RWPE1 (cell line): Measurements from ENCODE around the gene CEP170.

Experiments
- CTCF ChIA-PET: fragments of 350-600 bp; sonication (Branson Sonifier 250); formaldehyde crosslinking; extraction: SDS; loops from one replicate; lab custom pipeline; 2021; lab: Yijun Ruan, JAX
- POLR2A ChIA-PET: fragments of 400-600 bp; formaldehyde crosslinking; extraction: SDS; loops from one replicate; lab custom pipeline; 2020; ENCODE audit warnings: antibody characterized with exemption; ENCODE audit not compliant: low non-redundant PET; lab: Yijun Ruan, JAX
- DNase-seq: peaks from one replicate; pipeline ENCODE4 v3.0.0; 2012; ENCODE audit warnings: low spot score
- H3K27ac ChIP-seq: fragments of 450-650 bp; 2 replicates; pipeline ENCODE4 v1.5.1; 2017
- TF ChIP-seq, protein P1 (sequence below): fragments of 450-650 bp; conservative IDR thresholded peaks from 2 replicates; pipeline ENCODE4 v1.5.1; 2017; ENCODE audit warnings: low read depth, mild to moderate bottlenecking

Gene CEP170

DNA sequence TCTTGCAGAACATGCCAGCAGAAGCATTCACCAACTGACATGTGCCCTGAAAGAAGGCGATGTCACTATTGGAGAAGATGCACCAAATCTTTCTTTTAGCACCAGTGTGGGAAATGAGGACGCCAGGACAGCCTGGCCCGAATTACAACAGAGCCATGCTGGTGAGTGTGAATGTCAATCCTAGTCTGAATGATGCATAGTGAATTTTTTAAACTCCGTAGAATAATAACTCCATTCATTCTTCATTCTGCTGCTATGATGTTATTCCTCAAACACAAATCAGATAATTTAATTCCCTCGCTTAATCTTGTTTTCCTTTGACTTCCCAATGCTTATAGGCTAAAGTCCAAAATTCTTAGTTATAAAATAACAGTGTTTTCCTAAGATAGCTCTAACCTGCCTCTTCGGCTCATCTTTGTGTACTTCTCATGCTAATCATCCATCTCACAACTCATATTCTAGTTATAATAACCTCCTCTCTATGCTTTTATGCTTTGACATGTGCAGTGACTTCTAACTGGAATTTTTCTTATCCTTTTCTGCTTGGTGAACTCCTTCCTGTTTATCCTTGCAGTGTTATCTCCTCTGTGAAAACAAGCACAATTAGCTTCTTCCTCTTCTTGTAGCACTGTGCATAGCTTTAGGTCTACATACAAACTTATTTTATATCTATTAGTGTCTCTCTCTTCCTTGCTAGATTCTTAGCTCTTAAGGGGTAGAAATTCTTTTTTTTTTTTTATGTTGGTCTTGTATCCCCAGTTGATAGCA lies 15.2 kb upstream of the CEP170 start:
- no peak for DNase-seq
- H3K27ac ChIP-seq: no peak overlapping the region
- POLR2A ChIA-PET: no interaction called here
- CTCF ChIA-PET: interaction anchor here (0.7 kb wide), 1 partner anchor 63 kb away, joined by 3 read pairs; no protein-coding TSS in a partner anchor
- TF ChIP-seq, protein P1, sequence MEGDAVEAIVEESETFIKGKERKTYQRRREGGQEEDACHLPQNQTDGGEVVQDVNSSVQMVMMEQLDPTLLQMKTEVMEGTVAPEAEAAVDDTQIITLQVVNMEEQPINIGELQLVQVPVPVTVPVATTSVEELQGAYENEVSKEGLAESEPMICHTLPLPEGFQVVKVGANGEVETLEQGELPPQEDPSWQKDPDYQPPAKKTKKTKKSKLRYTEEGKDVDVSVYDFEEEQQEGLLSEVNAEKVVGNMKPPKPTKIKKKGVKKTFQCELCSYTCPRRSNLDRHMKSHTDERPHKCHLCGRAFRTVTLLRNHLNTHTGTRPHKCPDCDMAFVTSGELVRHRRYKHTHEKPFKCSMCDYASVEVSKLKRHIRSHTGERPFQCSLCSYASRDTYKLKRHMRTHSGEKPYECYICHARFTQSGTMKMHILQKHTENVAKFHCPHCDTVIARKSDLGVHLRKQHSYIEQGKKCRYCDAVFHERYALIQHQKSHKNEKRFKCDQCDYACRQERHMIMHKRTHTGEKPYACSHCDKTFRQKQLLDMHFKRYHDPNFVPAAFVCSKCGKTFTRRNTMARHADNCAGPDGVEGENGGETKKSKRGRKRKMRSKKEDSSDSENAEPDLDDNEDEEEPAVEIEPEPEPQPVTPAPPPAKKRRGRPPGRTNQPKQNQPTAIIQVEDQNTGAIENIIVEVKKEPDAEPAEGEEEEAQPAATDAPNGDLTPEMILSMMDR: no peak

DNA sequence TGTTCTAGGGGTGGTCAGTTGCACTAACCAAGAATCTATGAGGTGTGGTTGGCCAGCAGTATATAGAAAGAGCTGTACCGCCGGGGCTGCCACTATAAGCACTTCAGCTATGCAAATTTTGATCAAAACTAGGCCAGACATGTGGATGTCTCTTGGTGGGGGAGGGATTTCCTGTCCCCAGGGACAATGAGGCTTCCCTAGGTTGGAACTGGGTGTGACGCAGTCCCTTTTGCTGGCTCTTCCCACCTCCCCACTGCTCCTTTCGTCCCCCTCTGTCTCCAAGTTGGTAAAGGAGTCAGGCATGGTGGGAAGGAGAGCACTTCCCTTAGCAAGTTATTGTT lies 14.3 kb upstream of the CEP170 start:
- ChIA-PET CTCF (interaction anchor here (0.6 kb wide), 1 partner anchor 358 kb away, joined by 7 read pairs; no protein-coding TSS in a partner anchor), POLR2A (no interaction called here)
- no peak overlapping the region; the same call in 1 of the 2 replicates for H3K27ac ChIP-seq
- TF ChIP-seq, protein P1: no peak
- DNase-seq: no peak

DNA sequence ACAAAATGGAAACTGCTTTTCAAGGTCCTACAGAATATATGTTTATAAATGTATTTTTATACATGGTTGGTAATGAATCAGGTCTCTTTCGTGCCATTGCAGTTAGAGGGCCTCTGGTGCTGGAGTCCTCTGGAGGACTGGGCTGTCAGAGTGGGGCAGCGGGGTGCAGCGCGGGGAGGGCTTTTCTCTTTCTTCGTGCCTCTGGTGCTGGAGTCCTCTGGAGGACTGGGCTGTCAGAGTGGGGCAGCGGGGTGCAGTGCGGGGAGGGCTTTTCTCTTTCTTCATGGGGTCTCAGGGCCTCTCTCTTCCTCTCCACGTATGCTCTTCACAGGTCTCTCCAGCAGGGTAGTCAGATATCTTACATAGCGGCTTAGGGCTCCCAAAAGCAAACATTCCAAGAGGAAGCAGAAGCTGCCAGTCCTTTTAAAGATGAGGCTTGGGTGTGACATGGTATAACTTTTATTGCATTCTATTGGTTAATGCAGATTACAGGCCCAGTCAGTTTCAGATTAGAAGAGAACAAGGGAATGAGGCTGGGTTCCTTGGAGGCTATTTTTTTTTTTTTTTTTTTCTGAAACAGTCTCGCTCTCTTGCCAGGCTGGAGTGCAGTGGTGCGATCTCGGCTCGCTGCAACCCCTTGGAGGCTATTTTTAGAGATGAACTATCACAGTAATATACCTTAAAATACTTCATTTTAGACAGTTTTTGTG lies 13.8 kb upstream of the CEP170 start:
- POLR2A ChIA-PET: no interaction called here
- CTCF ChIA-PET: no interaction called here
- H3K27ac ChIP-seq: peak overlapping the region; percentile 80
- no peak for DNase-seq
- TF ChIP-seq, protein P1: no peak

DNA sequence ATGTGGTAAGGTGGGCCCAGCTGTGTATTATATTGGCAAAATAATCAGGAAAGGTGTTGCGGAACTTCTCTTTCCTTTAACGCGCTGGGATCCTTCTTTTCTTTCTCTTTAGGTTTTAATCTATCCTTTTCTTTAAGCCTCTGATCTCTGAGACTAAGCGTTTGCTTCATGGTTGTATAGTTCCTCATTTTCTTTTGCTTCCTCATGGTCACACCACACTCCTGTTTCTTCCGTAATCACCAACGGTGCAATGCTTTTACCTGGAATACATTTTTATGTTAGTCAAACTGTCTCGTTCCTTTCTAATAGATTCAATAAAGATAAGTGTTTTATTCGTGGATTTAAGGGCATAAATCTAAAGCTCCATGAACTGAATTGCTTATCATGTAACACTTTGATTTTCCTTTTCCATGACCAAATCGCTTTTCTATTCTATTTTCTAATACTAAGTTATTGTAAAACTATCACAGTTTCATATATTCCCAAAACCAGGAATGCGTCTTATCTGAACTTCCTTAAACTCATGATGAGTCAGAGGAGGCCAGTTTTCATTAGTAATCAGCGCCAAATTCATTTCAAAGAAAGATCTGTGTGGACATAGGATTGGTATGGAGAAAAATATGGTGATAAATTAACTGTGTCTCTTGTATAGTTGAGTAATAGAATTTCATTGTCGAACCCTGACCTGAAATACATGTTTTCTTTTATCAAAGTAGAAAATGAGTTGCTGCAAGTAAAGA lies 13.0 kb upstream of the CEP170 start:
- ChIA-PET POLR2A (no interaction called here), CTCF (no interaction called here)
- TF ChIP-seq, protein P1: no peak
- peak overlapping the region; percentile 80 for H3K27ac ChIP-seq
- DNase-seq: peak; percentile 77

DNA sequence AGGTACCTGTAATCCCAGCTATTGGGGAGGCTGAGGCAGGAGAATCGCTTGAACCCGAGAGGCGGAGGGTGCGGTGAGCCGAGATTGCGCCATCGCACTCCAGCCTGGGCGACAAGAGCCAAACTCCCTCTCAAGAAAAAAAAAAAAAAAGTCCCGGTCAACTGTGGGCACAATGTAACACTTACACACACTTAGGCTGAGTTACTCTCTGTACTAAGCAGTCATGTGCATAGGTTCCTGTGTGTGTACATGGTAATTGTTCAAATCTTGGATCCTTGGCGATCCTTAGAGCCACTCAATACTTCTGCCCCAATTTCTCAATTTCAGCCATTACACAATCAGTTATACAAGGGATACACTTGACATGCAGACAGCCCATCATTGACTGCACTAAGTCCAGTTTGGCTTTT lies 12.4 kb upstream of the CEP170 start:
- H3K27ac ChIP-seq: peak overlapping the region; percentile 69
- CTCF ChIA-PET: interaction anchor here (0.6 kb wide), 1 partner anchor 29 kb away, joined by 5 read pairs; no protein-coding TSS in a partner anchor
- no peak for DNase-seq
- POLR2A ChIA-PET: no interaction called here
- TF ChIP-seq, protein P1: no peak

DNA sequence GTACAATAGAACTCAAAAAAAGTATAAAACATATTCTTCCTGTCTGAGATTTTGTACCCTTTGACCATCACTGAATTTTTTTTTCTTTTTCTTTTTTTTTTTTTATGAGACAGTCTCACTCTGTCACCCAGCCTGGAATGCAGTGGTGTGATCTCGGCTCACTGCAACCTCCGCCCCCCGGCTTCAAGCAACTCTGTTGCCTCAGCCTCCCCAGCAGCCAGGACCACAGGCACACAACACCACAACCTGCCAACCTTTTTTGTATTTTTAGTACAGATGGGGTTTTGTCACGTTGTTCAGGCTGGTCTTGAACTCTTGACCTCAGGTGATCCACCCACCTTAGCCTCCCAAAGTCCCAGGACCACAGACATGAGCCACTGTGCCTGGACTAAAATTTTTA lies 11.2 kb upstream of the CEP170 start:
- H3K27ac ChIP-seq: peak overlapping the region; percentile 69; the same call in 1 of the 2 replicates
- CTCF ChIA-PET: interaction anchor here (0.6 kb wide), 1 partner anchor 71 kb away, joined by 7 read pairs; no protein-coding TSS in a partner anchor
- POLR2A ChIA-PET: no interaction called here
- TF ChIP-seq, protein P1: no peak
- no peak for DNase-seq
